ENCODE data around the gene CACNA1E. TPM values are rescaled to one million over a fixed set of nuclear protein-coding genes. Genes with fewer than 3 reads are reported as not detected.
A peak's percentile ranks its signal among the peaks of the same experiment; 100 is the strongest.

CACNA1E gene
- total RNA-seq, 1 donor from 2014 or later: 0.88 TPM

DNA sequence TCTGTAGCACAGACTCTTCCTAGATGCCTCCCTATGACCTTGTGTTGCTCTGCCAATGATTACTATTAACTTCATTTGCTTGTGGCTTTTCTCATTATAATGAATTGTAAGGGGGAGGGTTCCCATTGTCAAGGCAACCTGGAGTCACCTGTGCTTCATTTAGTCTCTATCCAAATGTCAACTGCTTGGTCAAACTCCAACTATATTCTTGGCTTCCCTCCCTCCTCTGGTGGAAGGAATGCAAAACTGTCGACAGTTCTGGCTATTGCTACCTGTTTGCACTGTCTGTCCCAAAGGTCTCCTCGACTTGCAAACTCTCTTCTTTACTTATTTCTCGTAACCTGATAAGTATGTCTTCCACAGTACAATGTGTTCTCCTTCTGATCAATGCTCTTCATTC lies 100.3 kb downstream of the CACNA1E start:
- H3K4me3 ChIP-seq: no peak overlapping the region
- intact Hi-C loops (cut with micrococcal nuclease): no loop called here
- no peak for DNase-seq
- peaks cover 47% of the 10 kb centered on the region for H3K27me3 ChIP-seq (ENCODE audit: low read depth)
- TF ChIP-seq, protein P1, sequence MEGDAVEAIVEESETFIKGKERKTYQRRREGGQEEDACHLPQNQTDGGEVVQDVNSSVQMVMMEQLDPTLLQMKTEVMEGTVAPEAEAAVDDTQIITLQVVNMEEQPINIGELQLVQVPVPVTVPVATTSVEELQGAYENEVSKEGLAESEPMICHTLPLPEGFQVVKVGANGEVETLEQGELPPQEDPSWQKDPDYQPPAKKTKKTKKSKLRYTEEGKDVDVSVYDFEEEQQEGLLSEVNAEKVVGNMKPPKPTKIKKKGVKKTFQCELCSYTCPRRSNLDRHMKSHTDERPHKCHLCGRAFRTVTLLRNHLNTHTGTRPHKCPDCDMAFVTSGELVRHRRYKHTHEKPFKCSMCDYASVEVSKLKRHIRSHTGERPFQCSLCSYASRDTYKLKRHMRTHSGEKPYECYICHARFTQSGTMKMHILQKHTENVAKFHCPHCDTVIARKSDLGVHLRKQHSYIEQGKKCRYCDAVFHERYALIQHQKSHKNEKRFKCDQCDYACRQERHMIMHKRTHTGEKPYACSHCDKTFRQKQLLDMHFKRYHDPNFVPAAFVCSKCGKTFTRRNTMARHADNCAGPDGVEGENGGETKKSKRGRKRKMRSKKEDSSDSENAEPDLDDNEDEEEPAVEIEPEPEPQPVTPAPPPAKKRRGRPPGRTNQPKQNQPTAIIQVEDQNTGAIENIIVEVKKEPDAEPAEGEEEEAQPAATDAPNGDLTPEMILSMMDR (IDR thresholded peaks at IDR 0.05; ENCODE audit: borderline replicate concordance): peak; percentile 48
- no peaks in the 10 kb centered on the region for H3K36me3 ChIP-seq
- H3K27ac ChIP-seq (replicated peaks): no peak overlapping the region
- no peaks in the 10 kb centered on the region for H3K4me1 ChIP-seq
- H3K9me3 ChIP-seq (replicated peaks): no peaks in the 10 kb centered on the region

DNA sequence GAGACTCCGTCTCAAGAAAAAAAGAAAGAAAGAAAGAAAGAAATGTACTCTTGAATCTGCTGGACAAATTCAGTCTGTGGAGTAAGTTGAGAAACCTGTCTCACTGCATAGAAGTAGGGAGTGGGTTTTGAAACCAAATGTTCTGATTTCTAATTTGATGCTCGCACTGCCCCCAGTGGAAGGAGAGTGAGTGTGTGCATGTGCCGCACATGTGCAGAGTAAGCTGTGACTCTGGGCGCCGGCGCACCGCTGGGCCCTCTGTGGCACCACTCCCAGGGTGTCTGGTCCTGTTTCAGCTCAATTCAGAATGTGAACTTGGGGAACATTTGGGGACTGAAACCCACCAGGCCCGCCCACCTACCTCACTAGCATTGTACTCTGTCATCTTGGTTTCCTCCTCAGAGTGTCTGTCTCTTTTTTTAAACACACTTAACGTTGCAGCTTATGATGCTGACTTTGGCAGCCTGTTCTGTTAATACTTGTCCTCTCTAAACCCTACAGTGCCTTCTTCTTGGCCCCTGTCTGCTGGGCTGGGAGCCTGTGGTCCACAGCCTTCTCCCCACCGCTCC lies 104.6 kb downstream of the CACNA1E start:
- no peak overlapping the region for H3K27ac ChIP-seq (replicated peaks)
- DNase-seq: no peak
- TF ChIP-seq, protein P1 (IDR thresholded peaks at IDR 0.05; ENCODE audit: borderline replicate concordance): no peak
- no peaks in the 10 kb centered on the region for H3K9me3 ChIP-seq (replicated peaks)
- intact Hi-C loops (cut with micrococcal nuclease): no loop called here
- no peaks in the 10 kb centered on the region for H3K36me3 ChIP-seq
- no peaks in the 10 kb centered on the region for H3K4me1 ChIP-seq
- H3K27me3 ChIP-seq (ENCODE audit: low read depth): peaks cover 72% of the 10 kb centered on the region
- H3K4me3 ChIP-seq: no peak overlapping the region

DNA sequence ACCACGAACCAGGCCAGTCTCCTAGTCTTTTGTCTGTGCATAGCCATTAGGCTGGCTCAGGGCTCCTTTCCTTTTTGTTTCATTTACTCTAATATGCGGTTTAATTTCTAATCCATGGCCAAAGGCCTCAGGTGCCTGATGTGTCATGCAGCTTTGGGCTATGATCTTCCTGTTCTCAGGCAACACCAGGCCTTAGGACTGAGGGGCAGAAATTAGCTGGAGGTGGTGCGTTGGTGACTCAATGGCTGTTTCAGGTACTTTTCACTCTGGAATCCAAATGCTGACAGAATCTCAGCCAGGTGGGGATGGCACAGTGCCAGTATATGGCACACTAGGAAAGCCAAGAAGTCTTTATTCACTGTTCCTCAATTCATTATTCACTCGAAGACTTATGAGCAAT lies 105.3 kb downstream of the CACNA1E start:
- H3K9me3 ChIP-seq (replicated peaks): no peaks in the 10 kb centered on the region
- H3K27me3 ChIP-seq (ENCODE audit: low read depth): peaks cover 79% of the 10 kb centered on the region
- no peaks in the 10 kb centered on the region for H3K36me3 ChIP-seq
- TF ChIP-seq, protein P1 (IDR thresholded peaks at IDR 0.05; ENCODE audit: borderline replicate concordance): no peak
- no peak for DNase-seq
- no peak overlapping the region for H3K4me3 ChIP-seq
- intact Hi-C loops (cut with micrococcal nuclease): no loop called here
- no peaks in the 10 kb centered on the region for H3K4me1 ChIP-seq
- H3K27ac ChIP-seq (replicated peaks): no peak overlapping the region

DNA sequence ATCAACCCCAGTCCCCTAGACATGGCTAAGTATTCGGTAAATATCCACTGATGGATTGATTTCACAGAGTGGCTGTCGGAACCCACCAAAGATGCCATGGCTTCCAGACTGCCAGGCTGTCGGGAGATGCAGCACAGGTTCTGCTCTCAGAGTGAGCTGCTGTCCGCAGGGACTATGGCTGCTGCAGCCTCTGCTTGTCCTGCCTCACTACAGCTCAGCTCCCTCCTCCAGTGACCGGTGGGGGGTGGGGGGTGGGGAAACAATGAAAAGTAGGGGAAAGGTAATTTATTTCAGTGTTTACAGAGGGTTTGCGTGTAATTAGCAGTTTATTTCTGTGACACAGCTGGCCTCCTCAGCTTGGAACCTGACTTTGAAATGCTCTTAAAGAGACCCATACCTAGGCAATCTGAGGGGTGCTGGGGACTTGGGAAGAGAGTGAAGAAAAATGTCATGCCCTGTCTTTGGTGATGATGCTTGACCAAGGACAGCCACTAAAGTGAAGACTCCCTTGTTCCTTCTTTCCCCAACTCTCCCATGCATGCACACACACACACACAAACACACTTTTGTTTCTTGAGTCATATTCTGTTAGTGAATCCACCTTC lies 109.0 kb downstream of the CACNA1E start:
- TF ChIP-seq, protein P1 (IDR thresholded peaks at IDR 0.05; ENCODE audit: borderline replicate concordance): no peak
- Histone ChIP-seq H3K4me3 (no peak overlapping the region), H3K36me3 (no peaks in the 10 kb centered on the region), H3K9me3 (replicated peaks) (no peaks in the 10 kb centered on the region), H3K4me1 (no peaks in the 10 kb centered on the region), H3K27me3 (ENCODE audit: low read depth) (peaks cover 88% of the 10 kb centered on the region), H3K27ac (replicated peaks) (no peak overlapping the region)
- intact Hi-C loops (cut with micrococcal nuclease): no loop called here
- no peak for DNase-seq

DNA sequence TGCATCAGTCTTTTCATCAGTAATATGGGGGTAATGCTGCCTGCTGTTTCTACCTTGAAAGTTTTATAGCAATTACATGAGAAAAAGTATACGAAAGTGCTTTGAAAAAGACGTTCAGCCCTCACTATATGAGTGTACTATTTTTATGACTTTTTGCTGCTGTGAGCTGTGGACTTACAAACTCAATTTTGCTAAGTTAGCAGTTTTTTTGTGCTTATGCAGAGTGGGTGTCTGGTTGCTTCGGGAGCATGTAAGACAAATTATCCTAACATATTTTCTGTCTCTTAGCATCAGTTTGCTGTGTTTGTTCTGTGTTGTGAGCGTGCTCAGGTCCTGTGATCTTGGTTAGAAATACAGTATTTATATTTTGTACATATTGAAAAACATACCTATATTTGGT lies 109.7 kb downstream of the CACNA1E start:
- intact Hi-C loops (cut with micrococcal nuclease): no loop called here
- TF ChIP-seq, protein P1 (IDR thresholded peaks at IDR 0.05; ENCODE audit: borderline replicate concordance): no peak
- Histone ChIP-seq H3K4me1 (no peaks in the 10 kb centered on the region), H3K27ac (replicated peaks) (no peak overlapping the region), H3K36me3 (no peaks in the 10 kb centered on the region), H3K4me3 (no peak overlapping the region), H3K27me3 (ENCODE audit: low read depth) (peaks cover 87% of the 10 kb centered on the region), H3K9me3 (replicated peaks) (no peaks in the 10 kb centered on the region)
- DNase-seq: no peak
